ENCODE measurements around the gene THSD4.

THSD4 gene

GRCh38 chr15:71804226-71804625 lies 689.0 kb downstream of the THSD4 start:
- no peak overlapping the region for H3K4me3 ChIP-seq (ENCODE audit: control insufficient read depth, low read depth, low read length)
- no peak for TF ChIP-seq CTCF (conservative IDR thresholded peaks at IDR 0.05; ENCODE audit: control insufficient read depth, insufficient read depth, low read depth, low read length)
- no peak for DNase-seq (ENCODE audit: low read depth)

GRCh38 chr15:71804695-71805470 lies 689.6 kb downstream of the THSD4 start:
- no peak for TF ChIP-seq CTCF (conservative IDR thresholded peaks at IDR 0.05; ENCODE audit: control insufficient read depth, insufficient read depth, low read depth, low read length)
- no peak overlapping the region for H3K4me3 ChIP-seq (ENCODE audit: control insufficient read depth, low read depth, low read length)

GRCh38 chr15:71806452-71806931 lies 691.2 kb downstream of the THSD4 start:
- H3K4me3 ChIP-seq (ENCODE audit: control insufficient read depth, low read depth, low read length) = no peak overlapping the region
- TF ChIP-seq CTCF (conservative IDR thresholded peaks at IDR 0.05; ENCODE audit: control insufficient read depth, insufficient read depth, low read depth, low read length) = no peak
- peak; percentile 52 for DNase-seq (ENCODE audit: low read depth)

More at GRCh38 chr15:71804695-71805470, 689.6 kb downstream of the THSD4 start:
- DNase-seq (ENCODE audit: low read depth) = no peak

- no peak for TF ChIP-seq CTCF (conservative IDR thresholded peaks at IDR 0.05; ENCODE audit: control insufficient read depth, insufficient read depth, low read depth, low read length)
- no peak overlapping the region for H3K4me3 ChIP-seq (ENCODE audit: control insufficient read depth, low read depth, low read length)
- DNase-seq (ENCODE audit: low read depth) = no peak
Measured at GRCh38 chr15:71807125-71807629, 691.9 kb downstream of the THSD4 start.

GRCh38 chr15:71807691-71808091 lies 692.4 kb downstream of the THSD4 start:
- H3K4me3 ChIP-seq (ENCODE audit: control insufficient read depth, low read depth, low read length) = no peak overlapping the region
- no peak for TF ChIP-seq CTCF (conservative IDR thresholded peaks at IDR 0.05; ENCODE audit: control insufficient read depth, insufficient read depth, low read depth, low read length)
- no peak for DNase-seq (ENCODE audit: low read depth)

- DNase-seq (ENCODE audit: low read depth) = no peak
- TF ChIP-seq CTCF (conservative IDR thresholded peaks at IDR 0.05; ENCODE audit: control insufficient read depth, insufficient read depth, low read depth, low read length) = no peak
- no peak overlapping the region for H3K4me3 ChIP-seq (ENCODE audit: control insufficient read depth, low read depth, low read length)
Measured at GRCh38 chr15:71808311-71809020, 693.2 kb downstream of the THSD4 start.
